ENCODE results near the gene NAALADL2. TPM values are rescaled to one million over a fixed set of nuclear protein-coding genes. Genes with fewer than 3 reads are reported as not detected.
"Not testable (repeated sequence)": the region's sequence is repeated elsewhere in the genome, so short reads cannot be mapped to it uniquely, and the experiment has no call there.

NAALADL2 gene
- total RNA-seq, 1 donor from 2014 or later: 11.5 TPM

GRCh38 chr3:175608911-175609310, 749.8 kb downstream of the NAALADL2 start:
- Histone ChIP-seq H3K27me3 (no peaks in the 10 kb centered on the region), H3K4me3 (no peak overlapping the region), H3F3A (ENCODE audit: low read depth) (no peaks in the 10 kb centered on the region), H3K9ac (no peak overlapping the region), H3K36me3 (no peaks in the 10 kb centered on the region), H3K4me1 (peaks cover 46% of the 10 kb centered on the region), H3K4me2 (no peak overlapping the region), H3K79me2 (ENCODE audit: low read depth) (no peaks in the 10 kb centered on the region), H3K9me3 (ENCODE audit: low read depth) (no peaks in the 10 kb centered on the region), H2AFZ (replicated peaks) (no peak overlapping the region), H3K27ac (no peak overlapping the region), H4K20me1 (ENCODE audit: low read depth) (no peaks in the 10 kb centered on the region)
- no peaks in the 10 kb centered on the region for H3K27me3 Mint-ChIP-seq (ENCODE audit: insufficient read depth, low read depth)
- H3K9me3 Mint-ChIP-seq: peaks cover 2% of the 10 kb centered on the region
- H3K27ac Mint-ChIP-seq: no peak overlapping the region
- TF ChIP-seq EZH2phosphoT487 (IDR thresholded peaks at IDR 0.05): no peak
- TF ChIP-seq, protein P1, sequence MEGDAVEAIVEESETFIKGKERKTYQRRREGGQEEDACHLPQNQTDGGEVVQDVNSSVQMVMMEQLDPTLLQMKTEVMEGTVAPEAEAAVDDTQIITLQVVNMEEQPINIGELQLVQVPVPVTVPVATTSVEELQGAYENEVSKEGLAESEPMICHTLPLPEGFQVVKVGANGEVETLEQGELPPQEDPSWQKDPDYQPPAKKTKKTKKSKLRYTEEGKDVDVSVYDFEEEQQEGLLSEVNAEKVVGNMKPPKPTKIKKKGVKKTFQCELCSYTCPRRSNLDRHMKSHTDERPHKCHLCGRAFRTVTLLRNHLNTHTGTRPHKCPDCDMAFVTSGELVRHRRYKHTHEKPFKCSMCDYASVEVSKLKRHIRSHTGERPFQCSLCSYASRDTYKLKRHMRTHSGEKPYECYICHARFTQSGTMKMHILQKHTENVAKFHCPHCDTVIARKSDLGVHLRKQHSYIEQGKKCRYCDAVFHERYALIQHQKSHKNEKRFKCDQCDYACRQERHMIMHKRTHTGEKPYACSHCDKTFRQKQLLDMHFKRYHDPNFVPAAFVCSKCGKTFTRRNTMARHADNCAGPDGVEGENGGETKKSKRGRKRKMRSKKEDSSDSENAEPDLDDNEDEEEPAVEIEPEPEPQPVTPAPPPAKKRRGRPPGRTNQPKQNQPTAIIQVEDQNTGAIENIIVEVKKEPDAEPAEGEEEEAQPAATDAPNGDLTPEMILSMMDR (IDR thresholded peaks at IDR 0.05): no peak
- no peak for TF ChIP-seq EZH2 (IDR thresholded peaks at IDR 0.05)
- no peaks in the 10 kb centered on the region for H3K36me3 Mint-ChIP-seq
- H3K4me3 Mint-ChIP-seq: peak overlapping the region; percentile 12
- H3K4me1 Mint-ChIP-seq: peaks cover 49% of the 10 kb centered on the region
- DNase-seq (ENCODE audit: low spot score): no peak

GRCh38 chr3:175612487-175613196, 753.5 kb downstream of the NAALADL2 start:
- no peaks in the 10 kb centered on the region for H3K27me3 ChIP-seq
- peak; percentile 29 for DNase-seq (ENCODE audit: low spot score)
- peaks cover 5% of the 10 kb centered on the region for H3K9me3 Mint-ChIP-seq
- H3K27ac ChIP-seq: no peak overlapping the region
- no peaks in the 10 kb centered on the region for H3K27me3 Mint-ChIP-seq (ENCODE audit: insufficient read depth, low read depth)
- H3K4me1 ChIP-seq: peaks cover 27% of the 10 kb centered on the region
- H3F3A ChIP-seq (ENCODE audit: low read depth): no peaks in the 10 kb centered on the region
- no peak overlapping the region for H3K27ac Mint-ChIP-seq
- no peak overlapping the region for H2AFZ ChIP-seq (replicated peaks)
- H4K20me1 ChIP-seq (ENCODE audit: low read depth): no peaks in the 10 kb centered on the region
- H3K4me1 Mint-ChIP-seq: peaks cover 31% of the 10 kb centered on the region
- H3K36me3 ChIP-seq: no peaks in the 10 kb centered on the region
- peak overlapping the region; percentile 30 for H3K4me2 ChIP-seq
- H3K4me3 ChIP-seq: no peak overlapping the region
- no peaks in the 10 kb centered on the region for H3K36me3 Mint-ChIP-seq
- H3K79me2 ChIP-seq (ENCODE audit: low read depth): no peaks in the 10 kb centered on the region
- H3K9me3 ChIP-seq (ENCODE audit: low read depth): no peaks in the 10 kb centered on the region
- TF ChIP-seq EZH2phosphoT487 (IDR thresholded peaks at IDR 0.05): no peak
- TF ChIP-seq, protein P1 (IDR thresholded peaks at IDR 0.05): no peak
- no peak for TF ChIP-seq EZH2 (IDR thresholded peaks at IDR 0.05)
- no peak overlapping the region for H3K4me3 Mint-ChIP-seq
- H3K9ac ChIP-seq: no peak overlapping the region

DNA sequence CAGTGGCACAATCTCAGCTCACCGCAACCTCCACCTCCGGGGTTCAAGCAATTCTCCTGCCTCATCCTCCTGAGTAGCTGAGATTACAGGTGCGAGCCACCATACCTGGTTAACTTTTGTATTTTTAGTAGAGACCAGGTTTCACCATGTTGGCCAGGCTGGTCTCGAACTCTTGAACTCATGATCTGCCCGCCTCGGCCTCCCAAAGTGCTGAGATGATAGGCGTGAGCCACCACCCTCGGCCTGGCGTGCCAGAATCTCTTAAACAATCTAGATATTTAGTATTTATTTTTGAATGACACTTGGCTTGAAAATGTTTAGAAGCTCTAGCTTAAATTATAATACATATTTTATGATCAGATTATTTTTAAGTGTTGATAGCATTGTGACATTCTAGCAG, 755.0 kb downstream of the NAALADL2 start:
- not testable (repeated sequence) for H3K4me3 Mint-ChIP-seq; H3K9me3 Mint-ChIP-seq; H3K9ac ChIP-seq; H3K36me3 ChIP-seq; H3F3A ChIP-seq (ENCODE audit: low read depth); H3K36me3 Mint-ChIP-seq; H2AFZ ChIP-seq (replicated peaks); H4K20me1 ChIP-seq (ENCODE audit: low read depth); H3K4me3 ChIP-seq; H3K27ac Mint-ChIP-seq; DNase-seq (ENCODE audit: low spot score); H3K27me3 Mint-ChIP-seq (ENCODE audit: insufficient read depth, low read depth); H3K79me2 ChIP-seq (ENCODE audit: low read depth); H3K9me3 ChIP-seq (ENCODE audit: low read depth); H3K27me3 ChIP-seq; H3K4me2 ChIP-seq; H3K27ac ChIP-seq
- peaks cover 15% of the 10 kb centered on the region for H3K4me1 ChIP-seq
- peaks cover 22% of the 10 kb centered on the region for H3K4me1 Mint-ChIP-seq

DNA sequence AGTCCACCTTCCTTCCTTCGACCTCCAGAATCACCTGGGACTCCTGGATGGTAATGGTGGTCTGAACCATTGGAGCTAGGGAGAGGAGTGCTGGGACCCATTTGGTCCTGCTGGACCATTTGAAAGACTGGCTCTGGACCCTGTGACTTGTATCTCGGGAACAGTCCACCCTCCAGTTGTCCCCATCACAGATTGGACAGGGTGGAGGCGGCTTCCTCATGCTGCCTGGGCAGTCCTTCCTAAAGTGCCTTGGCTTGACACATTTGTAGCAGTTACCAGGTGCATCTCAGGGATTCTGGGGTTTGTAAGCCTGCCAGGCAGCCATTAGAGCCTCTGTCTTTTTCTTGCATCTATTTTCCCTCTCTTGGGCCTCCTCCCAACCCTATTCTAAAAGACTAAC, 758.1 kb downstream of the NAALADL2 start:
- Mint-ChIP-seq H3K36me3 (no peaks in the 10 kb centered on the region), H3K4me1 (peaks cover 13% of the 10 kb centered on the region), H3K4me3 (no peak overlapping the region), H3K27me3 (ENCODE audit: insufficient read depth, low read depth) (peaks cover 3% of the 10 kb centered on the region), H3K27ac (no peak overlapping the region), H3K9me3 (peaks cover 16% of the 10 kb centered on the region)
- H2AFZ ChIP-seq (replicated peaks): no peak overlapping the region
- H3K27ac ChIP-seq: no peak overlapping the region
- H3K9ac ChIP-seq: no peak overlapping the region
- no peaks in the 10 kb centered on the region for H3K79me2 ChIP-seq (ENCODE audit: low read depth)
- H3F3A ChIP-seq (ENCODE audit: low read depth): no peaks in the 10 kb centered on the region
- no peaks in the 10 kb centered on the region for H3K36me3 ChIP-seq
- H3K4me1 ChIP-seq: peaks cover 10% of the 10 kb centered on the region
- no peaks in the 10 kb centered on the region for H4K20me1 ChIP-seq (ENCODE audit: low read depth)
- H3K9me3 ChIP-seq (ENCODE audit: low read depth): no peaks in the 10 kb centered on the region
- H3K27me3 ChIP-seq: no peaks in the 10 kb centered on the region
- no peak overlapping the region for H3K4me2 ChIP-seq
- no peak for DNase-seq (ENCODE audit: low spot score)
- no peak overlapping the region for H3K4me3 ChIP-seq
- TF ChIP-seq EZH2phosphoT487 (IDR thresholded peaks at IDR 0.05) (no peak), EZH2 (IDR thresholded peaks at IDR 0.05) (no peak)
- TF ChIP-seq, protein P1 (IDR thresholded peaks at IDR 0.05): no peak

Data from neural progenitor cell (in vitro differentiated cells).